NK-92 treated with Interleukin-12 subunit alpha and Interleukin-12 subunit beta, amount 100 ng/mL, for 24 hours (cell line): Measurements from ENCODE around the gene MCM9.

Experiments
- DNase-seq: peaks from one replicate; lab custom pipeline; 2025; lab: John Stamatoyannopoulos, UW

The MCM9 gene

GRCh38 chr6:118864341-118865099 is 70.4 kb downstream of the MCM9 start:
- DNase-seq: no peak

- DNase-seq: no peak
Measured at GRCh38 chr6:118862443-118862842, 72.5 kb downstream of the MCM9 start.

- no peak for DNase-seq
Measured at GRCh38 chr6:118860880-118861279, 74.1 kb downstream of the MCM9 start.

GRCh38 chr6:118860363-118860762 is 74.6 kb downstream of the MCM9 start:
- no peak for DNase-seq

- DNase-seq: no peak
Measured at GRCh38 chr6:118859517-118860064, 75.4 kb downstream of the MCM9 start.

GRCh38 chr6:118856301-118856700 is 78.7 kb downstream of the MCM9 start:
- DNase-seq: no peak

GRCh38 chr6:118853408-118853807 is 81.6 kb downstream of the MCM9 start:
- DNase-seq: no peak

- DNase-seq: no peak
Measured at GRCh38 chr6:118844915-118845314, 90.0 kb downstream of the MCM9 start.

- DNase-seq: no peak
Measured at GRCh38 chr6:118843685-118844390, 91.1 kb downstream of the MCM9 start.

- DNase-seq: no peak
Measured at GRCh38 chr6:118830691-118831090, 104.3 kb downstream of the MCM9 start.

GRCh38 chr6:118829817-118830478 is 105.0 kb downstream of the MCM9 start:
- no peak for DNase-seq

GRCh38 chr6:118826096-118826495 is 108.9 kb downstream of the MCM9 start:
- DNase-seq: no peak

GRCh38 chr6:118825661-118826060 is 109.3 kb downstream of the MCM9 start:
- no peak for DNase-seq

GRCh38 chr6:118815495-118815894 is 119.5 kb downstream of the MCM9 start:
- DNase-seq: no peak

GRCh38 chr6:118813775-118814174 is 121.2 kb downstream of the MCM9 start:
- DNase-seq: peak; percentile 10

- no peak for DNase-seq
Measured at GRCh38 chr6:118812970-118813369, 122.0 kb downstream of the MCM9 start.

- peak; percentile 23 for DNase-seq
Measured at GRCh38 chr6:118810420-118811027, 124.4 kb downstream of the MCM9 start.

- DNase-seq: no peak
Measured at GRCh38 chr6:118808793-118809638, 125.9 kb downstream of the MCM9 start.

- DNase-seq: no peak
Measured at GRCh38 chr6:118804091-118804490, 130.9 kb downstream of the MCM9 start.

GRCh38 chr6:118801257-118801656 is 133.7 kb downstream of the MCM9 start:
- DNase-seq: no peak

- DNase-seq: peak; percentile 9
Measured at GRCh38 chr6:118800394-118801071, 134.4 kb downstream of the MCM9 start.
